Measurements from ENCODE around the gene GCN1.

The GCN1 gene

DNA sequence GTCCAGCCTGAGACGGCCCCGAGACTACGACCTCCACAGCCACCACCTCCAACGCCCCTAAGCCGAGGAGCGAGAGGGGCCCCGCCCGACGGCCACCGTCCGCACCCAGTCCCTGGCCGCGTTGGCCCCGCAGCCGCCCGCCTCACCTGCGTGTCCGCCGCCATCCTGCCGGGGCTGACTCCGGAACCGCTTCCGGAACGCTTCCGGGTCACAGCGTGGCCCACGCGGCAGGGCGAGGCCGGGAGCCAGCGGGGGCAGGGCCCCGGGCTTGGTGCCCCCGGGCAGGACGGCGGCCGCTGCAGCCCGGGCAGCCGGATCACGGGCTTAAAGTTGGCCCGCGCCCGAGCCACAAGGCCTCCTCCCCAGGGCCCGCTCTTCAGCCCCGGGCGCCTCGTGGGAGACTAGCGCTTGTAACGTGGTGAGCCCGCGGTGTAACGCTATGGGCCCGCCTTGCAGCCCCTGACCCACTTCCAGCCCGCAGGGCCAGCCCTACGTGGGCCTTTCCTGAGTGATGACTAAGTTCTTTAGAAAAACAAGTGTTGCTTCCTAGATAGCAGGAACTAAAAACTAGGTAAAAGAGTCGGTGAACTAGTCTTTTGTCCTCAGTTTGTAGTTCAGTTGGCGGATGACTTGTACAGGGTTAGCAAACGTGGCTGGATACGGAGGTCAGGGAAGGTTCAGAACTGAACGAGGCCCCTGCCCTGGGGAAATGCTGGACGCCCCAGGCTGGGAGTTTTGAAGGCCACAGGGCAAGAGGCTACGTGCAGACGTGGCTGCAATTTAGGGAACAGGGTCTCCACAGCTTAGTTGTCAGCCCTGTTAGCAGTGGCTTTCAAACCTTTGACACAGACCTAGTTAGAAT lies at the start of gene GCN1 (continued):
- TF ChIP-seq ZNF514 (tag by site-specific recombination; IDR thresholded peaks at IDR 0.05) (no peak), BCL11B (tag by site-specific recombination; IDR thresholded peaks at IDR 0.05; ENCODE audit: low read depth) (no peak), ZBTB21 (tag by site-specific recombination; IDR thresholded peaks at IDR 0.05) (no peak), ZBTB8A (tag by site-specific recombination; IDR thresholded peaks at IDR 0.05) (peak; percentile 96), YY1 (tag by site-specific recombination; IDR thresholded peaks at IDR 0.05) (peak; percentile 93), ZNF548 (tag by site-specific recombination; IDR thresholded peaks at IDR 0.05) (no peak), MYNN (tag by site-specific recombination; IDR thresholded peaks at IDR 0.05; ENCODE audit: borderline replicate concordance) (no peak; the same call in 1 of the 2 replicates), ZNF529 (tag by site-specific recombination; IDR thresholded peaks at IDR 0.05; ENCODE audit: insufficient replicate concordance) (no peak), ZNF585B (tag by site-specific recombination; IDR thresholded peaks at IDR 0.05) (no peak), ZSCAN30 (tag by site-specific recombination; IDR thresholded peaks at IDR 0.05) (peak; percentile 98), ZNF544 (tag by site-specific recombination; IDR thresholded peaks at IDR 0.05) (no peak), ZNF558 (tag by site-specific recombination; IDR thresholded peaks at IDR 0.05) (no peak), ZNF654 (tag by site-specific recombination; IDR thresholded peaks at IDR 0.05; ENCODE audit: low read depth) (no peak), REPIN1 (tag by site-specific recombination; IDR thresholded peaks at IDR 0.05; ENCODE audit: low read depth) (0 out of 2 replicates have a peak, but pooled peaks have one; percentile 52), ZNF48 (tag by site-specific recombination; IDR thresholded peaks at IDR 0.05) (no peak), GLIS1 (tag by site-specific recombination; IDR thresholded peaks at IDR 0.05) (no peak), ZBTB7A (tag by site-specific recombination; IDR thresholded peaks at IDR 0.05; ENCODE audit: low read depth) (no peak), ZNF223 (tag by site-specific recombination; IDR thresholded peaks at IDR 0.05) (no peak)
- TF ChIP-seq, protein P1, sequence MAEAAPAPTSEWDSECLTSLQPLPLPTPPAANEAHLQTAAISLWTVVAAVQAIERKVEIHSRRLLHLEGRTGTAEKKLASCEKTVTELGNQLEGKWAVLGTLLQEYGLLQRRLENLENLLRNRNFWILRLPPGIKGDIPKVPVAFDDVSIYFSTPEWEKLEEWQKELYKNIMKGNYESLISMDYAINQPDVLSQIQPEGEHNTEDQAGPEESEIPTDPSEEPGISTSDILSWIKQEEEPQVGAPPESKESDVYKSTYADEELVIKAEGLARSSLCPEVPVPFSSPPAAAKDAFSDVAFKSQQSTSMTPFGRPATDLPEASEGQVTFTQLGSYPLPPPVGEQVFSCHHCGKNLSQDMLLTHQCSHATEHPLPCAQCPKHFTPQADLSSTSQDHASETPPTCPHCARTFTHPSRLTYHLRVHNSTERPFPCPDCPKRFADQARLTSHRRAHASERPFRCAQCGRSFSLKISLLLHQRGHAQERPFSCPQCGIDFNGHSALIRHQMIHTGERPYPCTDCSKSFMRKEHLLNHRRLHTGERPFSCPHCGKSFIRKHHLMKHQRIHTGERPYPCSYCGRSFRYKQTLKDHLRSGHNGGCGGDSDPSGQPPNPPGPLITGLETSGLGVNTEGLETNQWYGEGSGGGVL (tag by site-specific recombination; IDR thresholded peaks at IDR 0.05), result no peak
- TF ChIP-seq, protein P2, sequence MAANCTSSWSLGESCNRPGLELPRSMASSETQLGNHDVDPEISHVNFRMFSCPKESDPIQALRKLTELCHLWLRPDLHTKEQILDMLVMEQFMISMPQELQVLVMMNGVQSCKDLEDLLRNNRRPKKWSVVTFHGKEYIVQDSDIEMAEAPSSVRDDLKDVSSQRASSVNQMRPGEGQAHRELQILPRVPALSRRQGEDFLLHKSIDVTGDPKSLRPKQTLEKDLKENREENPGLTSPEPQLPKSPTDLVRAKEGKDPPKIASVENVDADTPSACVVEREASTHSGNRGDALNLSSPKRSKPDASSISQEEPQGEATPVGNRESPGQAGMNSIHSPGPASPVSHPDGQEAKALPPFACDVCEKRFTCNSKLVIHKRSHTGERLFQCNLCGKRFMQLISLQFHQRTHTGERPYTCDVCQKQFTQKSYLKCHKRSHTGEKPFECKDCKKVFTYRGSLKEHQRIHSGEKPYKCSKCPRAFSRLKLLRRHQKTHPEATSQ (tag by site-specific recombination; IDR thresholded peaks at IDR 0.05), result peak; percentile 80; the same call in 1 of the 2 replicates
- TF ChIP-seq, protein P3, sequence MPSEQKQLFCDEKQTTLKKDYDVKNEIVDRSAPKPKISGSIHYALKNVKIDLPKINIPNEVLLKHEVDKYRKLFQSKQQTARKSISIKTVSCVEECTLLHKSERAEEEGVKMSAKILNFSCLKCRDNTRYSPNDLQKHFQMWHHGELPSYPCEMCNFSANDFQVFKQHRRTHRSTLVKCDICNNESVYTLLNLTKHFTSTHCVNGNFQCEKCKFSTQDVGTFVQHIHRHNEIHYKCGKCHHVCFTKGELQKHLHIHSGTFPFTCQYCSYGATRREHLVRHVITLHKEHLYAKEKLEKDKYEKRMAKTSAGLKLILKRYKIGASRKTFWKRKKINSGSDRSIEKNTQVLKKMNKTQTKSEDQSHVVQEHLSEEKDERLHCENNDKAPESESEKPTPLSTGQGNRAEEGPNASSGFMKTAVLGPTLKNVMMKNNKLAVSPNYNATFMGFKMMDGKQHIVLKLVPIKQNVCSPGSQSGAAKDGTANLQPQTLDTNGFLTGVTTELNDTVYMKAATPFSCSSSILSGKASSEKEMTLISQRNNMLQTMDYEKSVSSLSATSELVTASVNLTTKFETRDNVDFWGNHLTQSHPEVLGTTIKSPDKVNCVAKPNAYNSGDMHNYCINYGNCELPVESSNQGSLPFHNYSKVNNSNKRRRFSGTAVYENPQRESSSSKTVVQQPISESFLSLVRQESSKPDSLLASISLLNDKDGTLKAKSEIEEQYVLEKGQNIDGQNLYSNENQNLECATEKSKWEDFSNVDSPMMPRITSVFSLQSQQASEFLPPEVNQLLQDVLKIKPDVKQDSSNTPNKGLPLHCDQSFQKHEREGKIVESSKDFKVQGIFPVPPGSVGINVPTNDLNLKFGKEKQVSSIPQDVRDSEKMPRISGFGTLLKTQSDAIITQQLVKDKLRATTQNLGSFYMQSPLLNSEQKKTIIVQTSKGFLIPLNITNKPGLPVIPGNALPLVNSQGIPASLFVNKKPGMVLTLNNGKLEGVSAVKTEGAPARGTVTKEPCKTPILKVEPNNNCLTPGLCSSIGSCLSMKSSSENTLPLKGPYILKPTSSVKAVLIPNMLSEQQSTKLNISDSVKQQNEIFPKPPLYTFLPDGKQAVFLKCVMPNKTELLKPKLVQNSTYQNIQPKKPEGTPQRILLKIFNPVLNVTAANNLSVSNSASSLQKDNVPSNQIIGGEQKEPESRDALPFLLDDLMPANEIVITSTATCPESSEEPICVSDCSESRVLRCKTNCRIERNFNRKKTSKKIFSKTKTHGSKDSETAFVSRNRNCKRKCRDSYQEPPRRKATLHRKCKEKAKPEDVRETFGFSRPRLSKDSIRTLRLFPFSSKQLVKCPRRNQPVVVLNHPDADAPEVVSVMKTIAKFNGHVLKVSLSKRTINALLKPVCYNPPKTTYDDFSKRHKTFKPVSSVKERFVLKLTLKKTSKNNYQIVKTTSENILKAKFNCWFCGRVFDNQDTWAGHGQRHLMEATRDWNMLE (tag by site-specific recombination; conservative IDR thresholded peaks at IDR 0.05; ENCODE audit: low read depth), result peak; percentile 78
- TF ChIP-seq, protein P4, sequence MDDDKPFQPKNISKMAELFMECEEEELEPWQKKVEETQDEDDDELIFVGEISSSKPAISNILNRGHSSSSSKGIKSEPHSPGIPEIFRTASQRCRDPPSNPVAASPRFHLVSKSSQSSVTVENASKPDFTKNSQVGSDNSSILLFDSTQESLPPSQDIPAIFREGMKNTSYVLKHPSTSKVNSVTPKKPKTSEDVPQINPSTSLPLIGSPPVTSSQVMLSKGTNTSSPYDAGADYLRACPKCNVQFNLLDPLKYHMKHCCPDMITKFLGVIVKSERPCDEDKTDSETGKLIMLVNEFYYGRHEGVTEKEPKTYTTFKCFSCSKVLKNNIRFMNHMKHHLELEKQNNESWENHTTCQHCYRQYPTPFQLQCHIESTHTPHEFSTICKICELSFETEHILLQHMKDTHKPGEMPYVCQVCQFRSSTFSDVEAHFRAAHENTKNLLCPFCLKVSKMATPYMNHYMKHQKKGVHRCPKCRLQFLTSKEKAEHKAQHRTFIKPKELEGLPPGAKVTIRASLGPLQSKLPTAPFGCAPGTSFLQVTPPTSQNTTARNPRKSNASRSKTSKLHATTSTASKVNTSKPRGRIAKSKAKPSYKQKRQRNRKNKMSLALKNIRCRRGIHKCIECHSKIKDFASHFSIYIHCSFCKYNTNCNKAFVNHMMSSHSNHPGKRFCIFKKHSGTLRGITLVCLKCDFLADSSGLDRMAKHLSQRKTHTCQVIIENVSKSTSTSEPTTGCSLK (tag by site-specific recombination; IDR thresholded peaks at IDR 0.05), result no peak
- TF ChIP-seq, protein P5, sequence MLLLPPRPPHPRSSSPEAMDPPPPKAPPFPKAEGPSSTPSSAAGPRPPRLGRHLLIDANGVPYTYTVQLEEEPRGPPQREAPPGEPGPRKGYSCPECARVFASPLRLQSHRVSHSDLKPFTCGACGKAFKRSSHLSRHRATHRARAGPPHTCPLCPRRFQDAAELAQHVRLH (tag by site-specific recombination; IDR thresholded peaks at IDR 0.05), result 0 out of 2 replicates have a peak, but pooled peaks have one; percentile 4
- TF ChIP-seq, protein P6, sequence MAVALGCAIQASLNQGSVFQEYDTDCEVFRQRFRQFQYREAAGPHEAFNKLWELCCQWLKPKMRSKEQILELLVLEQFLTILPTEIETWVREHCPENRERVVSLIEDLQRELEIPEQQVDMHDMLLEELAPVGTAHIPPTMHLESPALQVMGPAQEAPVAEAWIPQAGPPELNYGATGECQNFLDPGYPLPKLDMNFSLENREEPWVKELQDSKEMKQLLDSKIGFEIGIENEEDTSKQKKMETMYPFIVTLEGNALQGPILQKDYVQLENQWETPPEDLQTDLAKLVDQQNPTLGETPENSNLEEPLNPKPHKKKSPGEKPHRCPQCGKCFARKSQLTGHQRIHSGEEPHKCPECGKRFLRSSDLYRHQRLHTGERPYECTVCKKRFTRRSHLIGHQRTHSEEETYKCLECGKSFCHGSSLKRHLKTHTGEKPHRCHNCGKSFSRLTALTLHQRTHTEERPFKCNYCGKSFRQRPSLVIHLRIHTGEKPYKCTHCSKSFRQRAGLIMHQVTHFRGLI (tag by site-specific recombination; IDR thresholded peaks at IDR 0.05), result no peak; the same call in 1 of the 2 replicates
- TF ChIP-seq, protein P7, sequence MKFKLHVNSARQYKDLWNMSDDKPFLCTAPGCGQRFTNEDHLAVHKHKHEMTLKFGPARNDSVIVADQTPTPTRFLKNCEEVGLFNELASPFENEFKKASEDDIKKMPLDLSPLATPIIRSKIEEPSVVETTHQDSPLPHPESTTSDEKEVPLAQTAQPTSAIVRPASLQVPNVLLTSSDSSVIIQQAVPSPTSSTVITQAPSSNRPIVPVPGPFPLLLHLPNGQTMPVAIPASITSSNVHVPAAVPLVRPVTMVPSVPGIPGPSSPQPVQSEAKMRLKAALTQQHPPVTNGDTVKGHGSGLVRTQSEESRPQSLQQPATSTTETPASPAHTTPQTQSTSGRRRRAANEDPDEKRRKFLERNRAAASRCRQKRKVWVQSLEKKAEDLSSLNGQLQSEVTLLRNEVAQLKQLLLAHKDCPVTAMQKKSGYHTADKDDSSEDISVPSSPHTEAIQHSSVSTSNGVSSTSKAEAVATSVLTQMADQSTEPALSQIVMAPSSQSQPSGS (tag by site-specific recombination; IDR thresholded peaks at IDR 0.05; ENCODE audit: low read depth), result no peak
